Measurements from ENCODE around the gene DRC3.

The DRC3 gene

DNA sequence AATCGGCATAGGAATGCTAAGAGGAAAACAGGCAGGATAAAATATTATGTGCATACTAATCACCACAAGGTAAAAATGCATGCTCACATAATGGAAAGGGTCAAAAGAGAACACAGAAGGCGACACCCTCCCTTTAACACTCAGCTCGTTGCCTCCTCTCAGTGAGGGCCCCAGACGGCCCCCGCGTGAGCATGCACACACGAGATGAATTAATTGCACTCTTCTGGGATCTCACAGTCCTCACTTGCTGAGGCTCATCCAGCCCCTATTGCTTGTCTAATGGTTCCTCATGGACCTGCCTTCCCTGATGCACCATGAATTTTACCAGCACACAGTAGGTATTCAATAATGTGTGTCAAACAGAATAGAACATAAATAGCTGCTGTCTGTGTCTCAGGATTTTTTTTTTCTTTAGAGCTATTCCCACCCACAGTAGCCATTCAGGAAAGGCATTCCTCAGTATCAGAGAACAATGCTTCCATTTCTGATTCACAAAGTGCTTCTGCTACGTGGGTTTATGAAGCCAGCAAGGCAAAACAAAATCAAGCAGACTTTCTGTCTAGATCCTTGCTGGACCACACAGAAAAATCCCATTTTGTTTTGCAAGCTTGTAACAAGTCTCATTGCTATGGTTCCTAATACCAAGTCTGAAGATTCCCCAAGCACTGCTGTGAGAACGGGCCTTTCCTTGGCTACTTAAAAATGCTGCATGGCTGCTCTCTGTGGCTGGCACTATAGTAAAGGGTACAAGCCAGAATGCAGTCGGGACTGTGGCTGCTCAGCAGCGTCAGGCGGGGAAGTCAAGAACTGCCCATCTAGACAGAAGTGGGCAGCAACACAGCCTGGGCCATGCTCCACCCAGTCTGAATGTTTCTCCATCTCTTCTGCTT, 44.0 kb upstream of the DRC3 start:
- ChIA-PET POLR2A (no interaction called here), CTCF (interaction anchor here (1.3 kb wide), 1 partner anchor 9 kb away, joined by 5 read pairs; no protein-coding TSS in a partner anchor)
- no peak for DNase-seq (ENCODE audit: extremely low spot score)
- no peak for TF ChIP-seq ZNF384 (IDR thresholded peaks at IDR 0.05)
- no peak for TF ChIP-seq NFRKB (IDR thresholded peaks at IDR 0.05)
- TF ChIP-seq BHLHE40 (IDR thresholded peaks at IDR 0.05; ENCODE audit: borderline replicate concordance): no peak

DNA sequence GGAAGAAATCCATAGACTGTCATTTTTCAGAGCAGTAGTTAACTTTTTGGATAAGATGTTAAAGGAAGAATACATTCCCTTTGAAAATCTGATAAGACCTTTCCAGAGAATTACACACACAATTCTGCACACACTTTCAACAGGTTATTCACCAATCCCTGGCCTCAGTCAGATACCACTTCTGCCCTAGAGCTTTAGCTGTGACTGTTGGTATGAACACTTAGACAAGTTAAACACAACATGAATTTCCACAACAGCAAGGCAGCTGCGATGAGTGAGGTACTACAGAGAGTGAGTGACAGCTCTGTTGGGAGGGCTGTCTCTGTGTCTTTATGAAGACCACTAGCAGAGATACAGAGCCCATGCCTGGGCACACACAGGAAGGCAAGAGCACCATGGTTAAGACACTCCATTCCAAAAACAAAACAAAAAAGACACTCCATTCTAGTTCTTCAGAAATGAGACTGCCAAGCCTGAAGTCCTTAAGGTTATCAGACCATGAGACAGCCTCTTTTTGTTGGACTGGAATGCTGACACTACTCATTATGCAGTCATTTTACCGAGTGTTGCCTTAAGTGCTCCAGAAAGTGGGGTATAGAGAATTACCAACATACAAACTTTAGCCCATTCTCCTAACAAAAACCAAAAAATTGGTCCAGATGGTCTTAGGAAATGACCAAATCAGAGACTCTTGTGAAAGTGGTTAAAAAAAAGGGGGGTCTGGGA, 42.8 kb upstream of the DRC3 start:
- ChIA-PET CTCF (interaction anchor here (1.3 kb wide), 1 partner anchor 11 kb away, joined by 5 read pairs; no protein-coding TSS in a partner anchor), POLR2A (no interaction called here)
- no peak for TF ChIP-seq FOXM1 (IDR thresholded peaks at IDR 0.05; ENCODE audit: borderline replicate concordance)
- TF ChIP-seq, protein P1, sequence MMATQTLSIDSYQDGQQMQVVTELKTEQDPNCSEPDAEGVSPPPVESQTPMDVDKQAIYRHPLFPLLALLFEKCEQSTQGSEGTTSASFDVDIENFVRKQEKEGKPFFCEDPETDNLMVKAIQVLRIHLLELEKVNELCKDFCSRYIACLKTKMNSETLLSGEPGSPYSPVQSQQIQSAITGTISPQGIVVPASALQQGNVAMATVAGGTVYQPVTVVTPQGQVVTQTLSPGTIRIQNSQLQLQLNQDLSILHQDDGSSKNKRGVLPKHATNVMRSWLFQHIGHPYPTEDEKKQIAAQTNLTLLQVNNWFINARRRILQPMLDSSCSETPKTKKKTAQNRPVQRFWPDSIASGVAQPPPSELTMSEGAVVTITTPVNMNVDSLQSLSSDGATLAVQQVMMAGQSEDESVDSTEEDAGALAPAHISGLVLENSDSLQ (IDR thresholded peaks at IDR 0.05): peak; percentile 63
- TF ChIP-seq BHLHE40 (IDR thresholded peaks at IDR 0.05; ENCODE audit: borderline replicate concordance): no peak
- TF ChIP-seq ARNT (IDR thresholded peaks at IDR 0.05): no peak
- no peak for TF ChIP-seq ELF4 (IDR thresholded peaks at IDR 0.05)
- no peak for TF ChIP-seq CTBP1 (IDR thresholded peaks at IDR 0.05; ENCODE audit: borderline replicate concordance)
- no peak for DNase-seq (ENCODE audit: extremely low spot score)

DNA sequence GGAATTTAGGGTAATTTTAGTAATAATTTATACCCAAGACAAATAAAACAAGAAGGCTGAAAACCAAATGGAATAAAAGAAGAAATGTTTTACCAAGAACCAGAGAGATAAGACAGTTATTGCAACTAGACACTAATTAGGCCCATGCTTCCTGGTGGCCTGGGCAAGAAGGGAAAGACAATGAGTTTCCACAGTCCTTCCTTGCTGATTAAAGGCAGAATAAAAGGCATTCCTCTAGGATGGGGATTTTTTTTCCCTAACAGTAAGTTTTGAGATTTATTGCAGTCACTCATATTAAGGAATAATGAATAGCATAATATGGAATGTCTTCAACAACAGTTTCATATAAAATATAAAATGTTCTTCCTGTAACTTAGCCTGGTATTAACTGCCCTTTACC, 42.0 kb upstream of the DRC3 start:
- no peak for DNase-seq (ENCODE audit: extremely low spot score)
- POLR2A ChIA-PET: interaction anchor here (0.9 kb wide), 1 partner anchor 12 kb away, joined by 3 read pairs; no protein-coding TSS in a partner anchor
- no peak for TF ChIP-seq FOXM1 (IDR thresholded peaks at IDR 0.05; ENCODE audit: borderline replicate concordance)
- no peak for TF ChIP-seq NFRKB (IDR thresholded peaks at IDR 0.05)
- no peak for TF ChIP-seq ARNT (IDR thresholded peaks at IDR 0.05)
- no peak for TF ChIP-seq SUZ12 (IDR thresholded peaks at IDR 0.05)
- TF ChIP-seq BHLHE40 (IDR thresholded peaks at IDR 0.05; ENCODE audit: borderline replicate concordance): no peak
- no peak for TF ChIP-seq FOXA1 (IDR thresholded peaks at IDR 0.05)
- no peak for TF ChIP-seq ZNF384 (IDR thresholded peaks at IDR 0.05)
- no peak for TF ChIP-seq CTBP1 (IDR thresholded peaks at IDR 0.05; ENCODE audit: borderline replicate concordance)
- no peak for TF ChIP-seq SP1 (IDR thresholded peaks at IDR 0.05)
- TF ChIP-seq ELF4 (IDR thresholded peaks at IDR 0.05): no peak
- TF ChIP-seq TARDBP (IDR thresholded peaks at IDR 0.05): no peak
- no peak for TF ChIP-seq HDGF (IDR thresholded peaks at IDR 0.05; ENCODE audit: borderline replicate concordance)
- no peak for TF ChIP-seq L3MBTL2 (conservative IDR thresholded peaks at IDR 0.05)
- TF ChIP-seq FOXK2 (IDR thresholded peaks at IDR 0.05): no peak
- no peak for TF ChIP-seq LEF1 (IDR thresholded peaks at IDR 0.05; ENCODE audit: borderline replicate concordance)
- TF ChIP-seq, protein P1 (IDR thresholded peaks at IDR 0.05): no peak
- CTCF ChIA-PET: no interaction called here

DNA sequence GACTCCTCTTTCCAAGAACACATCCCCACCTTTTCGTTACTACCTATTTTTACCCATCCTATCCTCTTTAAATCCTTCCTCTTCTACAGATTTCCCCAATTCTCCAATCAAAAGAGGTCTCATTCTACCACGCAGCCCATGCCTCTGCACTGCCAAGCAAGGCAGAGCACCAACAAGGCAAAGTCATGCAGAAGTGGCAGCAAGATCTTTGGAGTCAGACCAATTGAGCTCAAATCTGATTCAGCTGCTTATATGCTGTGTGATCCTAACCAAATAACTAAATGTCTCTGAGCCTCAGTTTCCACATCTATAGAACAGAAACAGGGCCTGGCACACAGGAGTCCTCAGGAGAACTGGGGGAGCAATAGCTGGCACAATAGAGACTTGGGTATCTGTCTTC, 41.5 kb upstream of the DRC3 start:
- TF ChIP-seq, protein P1 (IDR thresholded peaks at IDR 0.05): no peak
- TF ChIP-seq CTBP1 (IDR thresholded peaks at IDR 0.05; ENCODE audit: borderline replicate concordance) (no peak), FOXK2 (IDR thresholded peaks at IDR 0.05) (no peak), ELF4 (IDR thresholded peaks at IDR 0.05) (no peak), SP1 (IDR thresholded peaks at IDR 0.05) (no peak), ARNT (IDR thresholded peaks at IDR 0.05) (no peak), FOXA1 (IDR thresholded peaks at IDR 0.05) (no peak), L3MBTL2 (conservative IDR thresholded peaks at IDR 0.05) (no peak), FOXM1 (IDR thresholded peaks at IDR 0.05; ENCODE audit: borderline replicate concordance) (no peak), NFRKB (IDR thresholded peaks at IDR 0.05) (no peak), HDGF (IDR thresholded peaks at IDR 0.05; ENCODE audit: borderline replicate concordance) (no peak), SUZ12 (IDR thresholded peaks at IDR 0.05) (no peak), ZNF384 (IDR thresholded peaks at IDR 0.05) (no peak), BHLHE40 (IDR thresholded peaks at IDR 0.05; ENCODE audit: borderline replicate concordance) (no peak), TARDBP (IDR thresholded peaks at IDR 0.05) (no peak), LEF1 (IDR thresholded peaks at IDR 0.05; ENCODE audit: borderline replicate concordance) (no peak)
- DNase-seq (ENCODE audit: extremely low spot score): no peak
- ChIA-PET POLR2A (interaction anchor here (0.9 to 2.5 kb wide), 2 partner anchors 12 to 95 kb away, joined by 3 to 7 read pairs; partner anchors contain the start of gene SREBF1), CTCF (interaction anchor here (0.8 to 1.0 kb wide), 3 partner anchors 12 to 17 kb away, joined by 3 to 5 read pairs (median 3); no protein-coding TSS in a partner anchor)

DNA sequence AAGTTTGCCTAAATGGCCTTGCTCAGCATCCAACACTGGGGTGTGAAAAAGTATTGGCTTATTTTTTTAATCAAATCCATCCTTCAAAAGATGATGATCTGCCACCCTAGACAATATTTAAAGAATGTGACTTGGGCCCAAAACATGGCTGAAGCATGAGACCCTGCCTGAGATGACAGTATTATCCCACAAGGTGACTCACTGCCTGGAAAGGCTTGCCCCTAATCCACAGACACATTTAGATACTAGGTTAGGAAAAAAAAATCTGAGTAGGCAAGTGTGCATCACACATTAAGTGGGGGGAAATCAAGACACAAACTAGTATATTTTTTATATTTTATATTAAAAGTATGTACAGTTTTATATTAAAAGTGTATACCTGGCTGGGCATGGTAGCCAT, 38.9 kb upstream of the DRC3 start:
- no peak for DNase-seq (ENCODE audit: extremely low spot score)
- POLR2A ChIA-PET: no interaction called here
- TF ChIP-seq FOXK2 (IDR thresholded peaks at IDR 0.05): no peak
- TF ChIP-seq ELF4 (IDR thresholded peaks at IDR 0.05): no peak
- TF ChIP-seq HDGF (IDR thresholded peaks at IDR 0.05; ENCODE audit: borderline replicate concordance): no peak
- no peak for TF ChIP-seq ZNF384 (IDR thresholded peaks at IDR 0.05)
- TF ChIP-seq, protein P1 (IDR thresholded peaks at IDR 0.05): no peak
- TF ChIP-seq ARNT (IDR thresholded peaks at IDR 0.05): no peak
- no peak for TF ChIP-seq SUZ12 (IDR thresholded peaks at IDR 0.05)
- TF ChIP-seq CTBP1 (IDR thresholded peaks at IDR 0.05; ENCODE audit: borderline replicate concordance): no peak
- TF ChIP-seq TARDBP (IDR thresholded peaks at IDR 0.05): no peak
- no peak for TF ChIP-seq SP1 (IDR thresholded peaks at IDR 0.05)
- no peak for TF ChIP-seq LEF1 (IDR thresholded peaks at IDR 0.05; ENCODE audit: borderline replicate concordance)
- no peak for TF ChIP-seq FOXM1 (IDR thresholded peaks at IDR 0.05; ENCODE audit: borderline replicate concordance)
- TF ChIP-seq L3MBTL2 (conservative IDR thresholded peaks at IDR 0.05): no peak
- TF ChIP-seq FOXA1 (IDR thresholded peaks at IDR 0.05): no peak
- no peak for TF ChIP-seq BHLHE40 (IDR thresholded peaks at IDR 0.05; ENCODE audit: borderline replicate concordance)
- no peak for TF ChIP-seq NFRKB (IDR thresholded peaks at IDR 0.05)
- CTCF ChIA-PET: interaction anchor here (1.8 kb wide), 1 partner anchor 15 kb away, joined by 7 read pairs; no protein-coding TSS in a partner anchor

Data from HEK293T (cell line).